Activated effector memory CD4-positive, alpha-beta T cell treated with Interleukin-2 at 50 U/mL for 16 hours (primary cell): ENCODE results near the gene MAGIX.

ENCODE experiments used
- DNase-seq: peaks from one replicate; pipeline ENCODE4 v3.0.0-alpha.2; 2020

The MAGIX gene

DNA sequence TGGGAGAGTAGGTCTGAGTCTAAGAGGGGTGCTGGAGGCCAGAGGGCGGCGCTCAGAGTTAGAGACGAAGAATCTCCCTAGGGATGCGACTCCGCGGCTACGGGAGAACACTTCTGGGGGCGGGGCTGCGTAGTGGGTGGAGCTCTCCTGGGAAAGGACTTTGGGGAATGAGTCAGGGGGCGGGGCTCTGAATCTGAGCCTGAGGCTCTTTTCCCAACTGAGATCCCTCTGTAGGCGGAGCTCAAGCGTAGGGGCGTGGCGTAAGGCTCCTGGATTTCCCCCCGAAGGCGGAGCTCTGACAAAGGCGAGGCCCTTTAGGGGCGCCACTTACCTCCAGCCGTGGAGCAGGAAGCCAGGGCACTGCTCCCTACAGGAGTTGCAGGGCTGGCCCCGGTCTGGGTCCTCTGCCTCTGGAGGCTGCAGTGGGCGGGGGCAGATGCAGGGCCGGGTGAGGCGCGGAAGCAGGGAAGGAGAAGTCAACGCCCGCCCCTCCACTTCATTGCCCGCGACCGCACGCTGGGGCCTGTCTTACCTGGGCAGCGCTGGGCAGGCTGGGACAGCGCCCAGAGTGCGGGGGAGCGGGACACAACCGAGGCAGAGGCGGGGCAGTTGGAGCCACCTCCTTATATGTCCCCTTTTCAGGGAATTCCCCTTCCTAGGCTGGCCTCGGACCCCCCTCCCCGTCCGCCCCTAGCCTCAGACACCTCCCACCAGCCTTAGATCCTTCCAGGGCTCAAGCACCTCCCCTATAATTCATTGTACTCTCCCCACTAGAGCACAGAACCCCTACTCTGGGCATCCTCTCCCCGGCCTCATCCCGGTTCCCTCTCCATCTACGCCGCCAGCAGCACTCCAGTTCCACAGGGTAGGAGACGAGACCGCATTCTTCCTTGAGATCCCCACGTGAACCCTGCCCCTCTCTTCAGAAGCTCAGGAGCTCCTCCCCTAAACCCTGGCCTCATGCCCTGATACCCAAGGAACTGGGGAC is 22.0 kb downstream of the MAGIX start:
- no peak for DNase-seq

- peak; percentile 60 for DNase-seq
Observed at GRCh38 chrX:49186125-49187027, 23.8 kb downstream of the MAGIX start, which contains the start of gene PRICKLE3. Gene PRICKLE3, minus strand, starts transcription at chrX:49186373. Its CDS starts 76 bp downstream, at chrX:49186297.

- DNase-seq, result no peak
Observed at GRCh38 chrX:49187028-49187394, 24.5 kb downstream of the MAGIX start.

DNA sequence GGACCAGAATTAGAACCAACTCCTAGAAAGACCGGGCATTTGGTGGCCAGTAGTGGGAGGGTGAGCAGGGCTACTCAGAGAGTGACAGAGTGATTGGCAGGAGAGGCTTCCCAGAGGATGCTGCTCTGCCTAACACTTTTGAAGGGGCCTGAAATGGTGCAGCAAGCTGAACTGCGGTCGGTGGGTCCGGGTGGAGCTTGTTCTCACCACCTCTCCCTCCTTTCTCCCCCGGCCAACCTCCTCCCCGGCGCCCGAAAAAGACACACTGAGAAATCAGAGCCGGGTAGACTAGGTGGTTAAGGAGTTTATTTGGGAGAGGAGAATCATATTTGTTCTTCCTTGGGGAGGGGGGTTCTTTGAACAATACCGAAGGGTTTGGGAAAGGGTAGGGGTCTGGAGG is 25.0 kb downstream of the MAGIX start:
- no peak for DNase-seq

- no peak for DNase-seq
Observed at GRCh38 chrX:49188468-49189076, 26.0 kb downstream of the MAGIX start.

DNA sequence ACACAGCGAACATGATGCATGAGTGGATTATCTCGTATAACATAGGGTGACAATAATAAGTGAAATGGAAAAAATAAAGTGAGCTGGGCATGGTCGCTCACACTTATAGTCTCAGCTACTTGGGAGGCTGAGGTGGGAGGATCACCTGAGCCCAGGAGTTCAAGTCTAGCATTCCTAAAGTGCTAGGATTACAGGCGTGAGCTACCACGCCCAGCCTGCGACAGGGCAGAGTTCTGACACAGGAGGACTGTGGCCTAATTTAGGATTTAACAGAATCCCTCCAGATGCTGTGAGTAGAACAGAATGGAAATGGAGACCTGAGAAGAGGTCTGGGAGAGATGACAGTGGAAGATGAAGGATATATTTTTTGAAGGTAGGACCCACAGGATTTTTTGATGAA is 27.0 kb downstream of the MAGIX start:
- DNase-seq, result no peak

DNA sequence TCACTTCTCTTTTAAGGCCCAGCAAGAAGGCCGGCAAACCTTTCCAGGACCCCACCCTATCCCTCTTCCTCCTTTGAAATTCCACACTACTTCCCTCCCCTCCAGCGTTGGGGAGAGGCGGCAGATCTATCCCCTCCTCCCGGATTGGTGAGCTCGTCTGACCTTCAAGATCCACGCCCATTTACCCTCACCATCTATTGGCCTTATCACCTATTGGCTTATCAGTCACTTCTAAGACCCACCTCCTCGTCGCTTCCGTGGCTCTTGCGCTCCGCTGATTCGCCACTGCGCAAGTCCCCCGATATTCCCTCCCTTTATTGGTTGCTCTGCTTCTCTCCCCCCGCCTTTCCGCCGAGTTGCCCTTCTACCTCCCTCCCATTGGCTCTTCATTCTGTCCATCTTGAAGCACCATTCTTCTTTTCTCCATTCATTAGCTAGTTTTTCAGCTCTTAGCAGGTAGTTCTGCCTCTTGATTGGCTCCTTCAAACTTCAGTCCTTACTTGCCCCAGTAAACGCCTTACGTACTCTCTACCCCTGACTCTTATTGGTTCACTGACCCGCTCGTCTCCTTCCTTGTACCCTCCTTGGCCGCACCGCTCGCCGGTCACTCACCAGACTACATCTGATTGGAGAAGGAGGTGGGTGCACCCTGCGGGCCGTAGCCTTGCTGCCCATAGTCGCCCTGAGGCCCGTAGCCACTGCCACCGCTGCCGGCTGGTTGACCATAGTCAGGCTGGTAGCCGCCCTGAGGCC is 28.4 kb downstream of the MAGIX start:
- DNase-seq, result peak; percentile 78

DNA sequence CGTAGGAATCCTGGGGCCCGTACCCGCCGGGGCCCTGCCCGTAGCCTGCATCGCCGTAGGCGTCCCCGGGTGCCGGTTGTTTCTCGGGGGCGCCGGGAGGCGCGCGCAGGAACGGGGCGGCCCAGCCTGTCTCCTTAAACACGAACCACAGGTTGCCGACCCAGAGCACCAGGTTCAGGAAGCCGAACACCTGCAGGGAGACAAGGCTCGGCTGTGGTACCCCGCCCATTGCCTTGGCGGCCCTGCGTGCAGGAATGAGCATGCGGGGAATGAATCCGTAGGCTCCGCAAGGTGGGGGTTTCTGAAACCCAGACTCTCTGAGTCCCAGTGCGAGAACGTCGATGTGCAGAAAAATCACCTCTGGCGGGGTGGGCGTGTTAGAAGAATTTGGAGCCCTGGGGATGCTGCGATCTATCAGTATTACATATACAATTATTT is 29.0 kb downstream of the MAGIX start:
- no peak for DNase-seq

GRCh38 chrX:49192722-49193328 is 30.3 kb downstream of the MAGIX start:
- no peak for DNase-seq

DNA sequence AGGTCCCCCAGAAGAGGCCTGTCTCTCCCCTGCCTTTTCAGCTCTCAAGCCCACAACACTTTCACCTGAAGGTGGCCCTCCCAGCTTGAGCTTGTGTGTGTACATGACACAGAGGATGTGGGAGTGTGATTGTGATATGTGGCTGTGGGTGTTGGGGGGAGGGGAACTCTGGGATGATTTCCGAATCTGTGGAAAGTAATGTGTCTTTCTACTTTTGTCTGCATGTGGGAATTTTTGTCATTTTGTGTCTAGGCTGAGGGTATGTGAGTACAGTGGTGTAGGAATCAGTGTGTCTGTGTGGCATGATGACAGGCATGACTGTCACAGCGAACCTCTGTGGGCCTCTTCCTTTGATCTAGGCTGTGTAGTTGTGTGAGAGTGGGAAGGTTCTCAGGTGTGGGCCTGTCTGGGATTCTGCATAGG is 31.0 kb downstream of the MAGIX start:
- DNase-seq, result no peak

GRCh38 chrX:49197543-49198087 is 35.1 kb downstream of the MAGIX start:
- DNase-seq, result no peak

GRCh38 chrX:49198540-49199314 is 36.2 kb downstream of the MAGIX start:
- no peak for DNase-seq

DNA sequence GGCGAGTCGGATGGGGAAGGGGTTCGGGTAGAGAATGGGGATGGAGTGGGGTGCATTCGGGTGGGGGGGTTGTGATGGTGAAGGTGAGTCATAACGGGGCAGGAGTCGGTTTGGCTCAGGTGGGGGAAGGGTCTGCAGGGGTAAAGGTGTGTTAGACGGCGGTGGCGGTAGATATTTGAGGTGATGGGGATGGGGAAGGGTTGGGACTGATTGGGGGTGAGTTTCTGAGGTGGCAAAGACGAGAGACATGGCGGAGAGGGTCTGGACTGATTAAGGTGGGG is 36.7 kb downstream of the MAGIX start:
- no peak for DNase-seq

- DNase-seq, result peak; percentile 79
Observed at GRCh38 chrX:49199906-49200771, 37.6 kb downstream of the MAGIX start, which contains the start of gene SYP. Gene SYP, minus strand, starts transcription at chrX:49200193. Its CDS starts 7 bp downstream, at chrX:49200186.

DNA sequence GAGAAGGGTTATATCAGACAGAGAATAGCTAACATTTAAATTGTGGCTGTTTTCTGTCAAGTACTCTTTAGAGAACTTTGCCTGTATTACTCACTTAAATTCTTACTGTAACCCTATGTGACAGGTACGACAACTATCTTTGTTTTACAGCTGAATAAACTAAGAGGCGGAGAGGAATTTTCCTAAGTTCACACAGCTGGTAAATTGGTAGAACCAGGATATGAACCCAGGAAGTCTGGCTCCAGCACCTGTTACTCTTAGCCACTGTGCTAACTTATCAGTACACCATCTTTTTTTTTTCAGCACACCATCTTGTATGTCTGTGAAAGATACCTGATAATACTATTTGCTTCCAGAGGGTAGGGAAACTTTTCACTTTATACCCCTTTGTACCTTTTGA is 39.5 kb downstream of the MAGIX start:
- no peak for DNase-seq

DNA sequence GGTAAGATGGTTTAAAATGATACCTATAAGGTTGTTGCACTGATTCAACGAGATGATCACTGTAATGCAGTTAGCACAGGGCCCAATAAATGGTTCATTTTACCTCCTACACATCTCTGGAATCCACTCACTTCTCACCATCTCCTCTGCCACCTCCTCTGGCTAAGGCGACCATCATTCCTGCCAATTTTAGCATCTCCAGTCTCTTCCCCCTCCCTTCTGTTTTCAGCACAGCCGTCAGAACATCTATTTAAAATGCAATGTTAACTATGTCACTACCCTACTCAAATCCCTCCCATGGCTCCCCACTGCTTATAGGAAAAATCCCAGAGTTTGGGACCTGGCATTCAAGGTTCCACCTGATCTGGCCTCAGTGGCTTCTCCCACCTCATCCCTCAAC is 41.0 kb downstream of the MAGIX start:
- DNase-seq, result no peak

DNA sequence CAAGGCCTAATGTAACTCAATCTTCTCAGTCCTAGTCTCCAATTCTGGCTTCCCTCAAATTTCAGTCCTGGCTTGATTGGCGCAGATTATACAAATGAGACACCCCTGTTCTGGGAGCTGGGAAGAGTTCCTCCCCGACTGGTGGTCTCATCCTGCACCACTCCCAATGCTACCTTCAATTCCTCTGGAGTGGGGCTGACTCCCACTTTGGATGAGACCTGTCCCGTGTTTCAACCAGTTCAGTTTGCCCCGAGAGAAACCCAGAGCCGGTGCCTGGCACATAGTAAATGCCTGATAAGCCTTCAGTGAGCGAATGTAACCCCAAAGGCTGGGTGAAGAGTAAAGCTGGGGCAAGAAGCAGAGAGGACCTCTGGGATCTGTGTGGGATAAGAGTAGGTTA is 41.5 kb downstream of the MAGIX start:
- no peak for DNase-seq

- no peak for DNase-seq
Observed at GRCh38 chrX:49204709-49205108, 42.2 kb downstream of the MAGIX start.

GRCh38 chrX:49205443-49205842 is 42.9 kb downstream of the MAGIX start:
- DNase-seq, result no peak

DNA sequence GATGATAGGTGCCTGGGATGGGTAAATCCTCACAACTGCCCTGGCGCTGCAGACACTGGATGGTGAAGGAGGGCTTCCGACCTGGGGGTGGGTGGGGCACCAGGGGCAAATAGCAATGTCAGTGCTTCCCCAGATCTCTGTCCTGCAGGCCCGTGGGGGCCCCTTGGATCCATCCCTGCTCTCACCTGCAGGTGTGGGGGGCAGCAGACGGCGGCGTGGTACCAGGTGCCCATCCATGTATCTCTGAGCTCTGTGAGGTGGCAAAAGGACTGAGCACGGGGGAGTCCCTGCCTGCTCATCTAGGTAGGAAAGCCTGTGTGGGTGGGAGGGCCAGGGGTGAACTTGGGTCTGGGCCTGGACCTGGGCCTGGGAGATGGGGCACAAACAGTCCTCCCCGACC is 44.0 kb downstream of the MAGIX start:
- no peak for DNase-seq
